ENCODE data around the gene TNIK.

DNA sequence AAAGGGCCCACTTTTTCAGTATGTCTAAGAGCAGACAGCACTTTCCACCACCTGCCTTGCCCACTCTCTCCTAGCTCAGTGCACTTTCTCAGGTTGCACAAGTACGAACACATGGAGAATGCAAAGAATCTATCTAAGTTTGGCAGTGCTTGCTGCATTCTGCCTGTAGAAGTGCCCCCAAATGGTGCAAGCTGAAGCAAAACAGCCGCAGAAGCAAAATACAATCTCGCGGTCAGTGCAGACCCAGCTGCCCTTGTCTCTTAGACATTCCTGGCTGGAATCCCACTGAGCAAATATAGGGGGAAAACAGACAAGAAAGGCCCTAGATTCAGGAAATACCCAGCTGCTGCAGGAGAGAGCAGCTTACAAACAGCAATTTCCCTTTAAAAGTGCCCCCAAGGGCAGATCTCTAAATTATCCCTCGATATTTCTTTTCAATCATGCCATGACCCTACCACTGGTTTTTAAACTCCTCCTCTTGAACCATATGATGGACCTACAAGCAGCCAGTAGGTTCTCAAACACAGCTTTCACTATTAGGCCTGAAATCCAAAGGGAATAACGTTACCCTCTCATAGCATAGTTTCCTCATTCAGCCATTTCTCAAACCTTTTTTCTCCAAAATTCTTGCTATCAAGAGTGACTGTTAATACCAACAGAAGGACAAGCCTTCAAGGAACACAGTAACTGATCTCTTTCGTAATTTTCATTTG, 67.0 kb downstream of the TNIK start:
- TF ChIP-seq, protein P1, sequence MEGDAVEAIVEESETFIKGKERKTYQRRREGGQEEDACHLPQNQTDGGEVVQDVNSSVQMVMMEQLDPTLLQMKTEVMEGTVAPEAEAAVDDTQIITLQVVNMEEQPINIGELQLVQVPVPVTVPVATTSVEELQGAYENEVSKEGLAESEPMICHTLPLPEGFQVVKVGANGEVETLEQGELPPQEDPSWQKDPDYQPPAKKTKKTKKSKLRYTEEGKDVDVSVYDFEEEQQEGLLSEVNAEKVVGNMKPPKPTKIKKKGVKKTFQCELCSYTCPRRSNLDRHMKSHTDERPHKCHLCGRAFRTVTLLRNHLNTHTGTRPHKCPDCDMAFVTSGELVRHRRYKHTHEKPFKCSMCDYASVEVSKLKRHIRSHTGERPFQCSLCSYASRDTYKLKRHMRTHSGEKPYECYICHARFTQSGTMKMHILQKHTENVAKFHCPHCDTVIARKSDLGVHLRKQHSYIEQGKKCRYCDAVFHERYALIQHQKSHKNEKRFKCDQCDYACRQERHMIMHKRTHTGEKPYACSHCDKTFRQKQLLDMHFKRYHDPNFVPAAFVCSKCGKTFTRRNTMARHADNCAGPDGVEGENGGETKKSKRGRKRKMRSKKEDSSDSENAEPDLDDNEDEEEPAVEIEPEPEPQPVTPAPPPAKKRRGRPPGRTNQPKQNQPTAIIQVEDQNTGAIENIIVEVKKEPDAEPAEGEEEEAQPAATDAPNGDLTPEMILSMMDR (conservative IDR thresholded peaks at IDR 0.05; ENCODE audit: low read depth, low read length) = no peak
- no peak for TF ChIP-seq EZH2 (IDR thresholded peaks at IDR 0.05; ENCODE audit: borderline replicate concordance, low read depth, low read length, poor library complexity, severe bottlenecking)

Data from A673 (cell line).